CD14-positive monocyte (primary cell): ENCODE measurements around the gene MAP4K3. TPM values are rescaled to one million over a fixed set of nuclear protein-coding genes. Genes with fewer than 3 reads are reported as not detected.

Experiments
- DNase-seq, 3 donors: peaks; one replicate each; pipeline ENCODE4 v3.0.0-alpha.2; 2011 to 2022
- H2AFZ ChIP-seq: 2 replicates; pipeline ENCODE4 v1.6.0; 2012; ENCODE audit warnings: mild to moderate bottlenecking, low read depth, low read length, inconsistent platforms; ENCODE audit not compliant: insufficient read depth, poor library complexity, severe bottlenecking
- H3K27ac ChIP-seq, 2 donors: 1 replicate in 1 of 2; 2 replicates in 1 of 2; pipeline ENCODE4 v1.5.1; 2012 to 2013; ENCODE audit warnings: low read length in 2 of 2, control low read depth in 1 of 2, inconsistent platforms in 1 of 2, low read depth in 1 of 2, mild to moderate bottlenecking in 1 of 2
- H3K27me3 ChIP-seq, 2 donors: one replicate each; pipeline versions ENCODE4 v1.6.0 to v1.6.1; 2011 to 2013; ENCODE audit warnings: low read length in 2 of 2; ENCODE audit not compliant: control insufficient read depth in 2 of 2, insufficient read depth in 2 of 2
- H3K36me3 ChIP-seq, 2 donors: replicated peaks in 1 of 2; 1 replicate in 1 of 2; 2 replicates in 1 of 2; pipeline versions ENCODE4 v1.5.1 to v1.6.1; 2012 to 2013; ENCODE audit warnings: low read length in 2 of 2, control low read depth in 1 of 2, inconsistent platforms in 1 of 2, mild to moderate bottlenecking in 1 of 2; ENCODE audit not compliant: insufficient read depth in 2 of 2, control insufficient read depth in 1 of 2
- H3K4me1 ChIP-seq, 2 donors: 1 replicate in 1 of 2; 2 replicates in 1 of 2; pipeline versions ENCODE4 v1.5.1 to v1.6.1; 2012 to 2013; ENCODE audit warnings: low read length in 2 of 2, control low read depth in 1 of 2, inconsistent platforms in 1 of 2, mild to moderate bottlenecking in 1 of 2, moderate library complexity in 1 of 2; ENCODE audit not compliant: insufficient read depth in 2 of 2, control insufficient read depth in 1 of 2
- H3K4me2 ChIP-seq: replicated peaks from 2 replicates; pipeline ENCODE3; 2012; ENCODE audit warnings: low read length, moderate library complexity, mild to moderate bottlenecking; ENCODE audit not compliant: poor library complexity, severe bottlenecking; ENCODE audit errors: extremely low read depth
- H3K4me3 ChIP-seq, 3 experiments: fragments of 200-600 bp in 1 of 3; sonication (generic) in 1 of 3; replicated peaks in 1 of 3; 1 replicate in 2 of 3; 2 replicates in 1 of 3; pipeline ENCODE4 v1.5.1; 2011 to 2013; ENCODE audit warnings: low read length in 3 of 3, mild to moderate bottlenecking in 3 of 3, control low read depth in 2 of 3, low read depth in 2 of 3, inconsistent platforms in 1 of 3, moderate library complexity in 1 of 3
- H3K79me2 ChIP-seq: 2 replicates; pipeline ENCODE4 v1.6.0; 2012; ENCODE audit warnings: mild to moderate bottlenecking, control low read depth, inconsistent platforms, low read length, moderate library complexity; ENCODE audit not compliant: insufficient read depth
- H3K9ac ChIP-seq: 2 replicates; pipeline ENCODE4 v1.6.0; 2017; ENCODE audit warnings: low read length, mild to moderate bottlenecking; ENCODE audit not compliant: insufficient read depth, poor library complexity, severe bottlenecking
- H3K9me3 ChIP-seq, 2 donors: replicated peaks in 1 of 2; 1 replicate in 1 of 2; 2 replicates in 1 of 2; pipeline versions ENCODE4 v1.5.1 to v1.6.1; 2012 to 2013; ENCODE audit warnings: low read length in 2 of 2, control low read depth in 1 of 2; ENCODE audit not compliant: control insufficient read depth in 1 of 2, insufficient read depth in 1 of 2
- H4K20me1 ChIP-seq: 2 replicates; pipeline ENCODE4 v1.6.0; 2012; ENCODE audit warnings: mild to moderate bottlenecking, low read length, control low read depth, moderate library complexity; ENCODE audit not compliant: insufficient read depth
- H3K27ac Mint-ChIP-seq, 7 donors: one replicate each; pipeline ENCODE4 v1.8.0; 2020; ENCODE audit warnings: mild to moderate bottlenecking in 7 of 7, mixed read lengths in 7 of 7, moderate library complexity in 6 of 7, inconsistent platforms in 2 of 7
- H3K27me3 Mint-ChIP-seq, 3 donors: one replicate each; pipeline ENCODE4 v1.8.0; 2021 to 2022; ENCODE audit warnings: low read depth in 3 of 3, mild to moderate bottlenecking in 3 of 3, mixed read lengths in 3 of 3, moderate library complexity in 3 of 3, inconsistent platforms in 1 of 3
- H3K36me3 Mint-ChIP-seq, 2 donors: one replicate each; pipeline ENCODE4 v1.8.0; 2020; ENCODE audit warnings: mixed read lengths in 2 of 2, inconsistent platforms in 1 of 2, mild to moderate bottlenecking in 1 of 2
- H3K4me1 Mint-ChIP-seq: one replicate; pipeline ENCODE4 v1.8.0; 2020; ENCODE audit warnings: mild to moderate bottlenecking, mixed read lengths
- H3K4me3 Mint-ChIP-seq, 2 donors: one replicate each; pipeline ENCODE4 v1.8.0; 2020; ENCODE audit warnings: mild to moderate bottlenecking in 2 of 2, mixed read lengths in 2 of 2, moderate library complexity in 1 of 2
- H3K9me3 Mint-ChIP-seq, 7 donors: one replicate each; pipeline ENCODE4 v1.8.0; 2020 to 2022; ENCODE audit warnings: mixed read lengths in 7 of 7, mild to moderate bottlenecking in 6 of 7, moderate library complexity in 6 of 7, inconsistent platforms in 2 of 7
- WGBS: methylation state at CpG from one replicate; pipeline ENCODE4 v1.1.5; 2013; ENCODE audit warnings: missing lambda C conversion rate; ENCODE audit not compliant: insufficient coverage; 5-methylcytosine and 5-hydroxymethylcytosine counted together
- intact Hi-C, 2 donors: fragments of 100-400 bp; cut with micrococcal nuclease; formaldehyde crosslinking; loops; one replicate each; pipeline versions ENCODE4 v1.15.0 to v1.15.1; 2023
- polyA plus RNA-seq, 3 donors: library from polyadenylated mRNA; depleted of rRNA in 1 of 3; unstranded in 2 of 3; stranded (reverse) in 1 of 3; fragments of 300-500 nt in 2 of 3; fragments of >200 nt in 1 of 3; fragmentation: Illumina TruSeq in 2 of 3; gene quantifications; 1 replicate in 2 of 3; 2 replicates in 1 of 3; pipeline ENCODE4 v1.2.3, GENCODE V29; 2012 to 2021
- TF ChIP-seq, protein P1 (sequence below): fragments of 200-600 bp; IDR thresholded peaks from one replicate; pipeline ENCODE4 v1.8.0; 2022; ENCODE audit warnings: antibody characterized with exemption, mild to moderate bottlenecking

MAP4K3 gene
- polyA plus RNA-seq, 3 donors: 1.0 to 8.0 (median 4.0) TPM

DNA sequence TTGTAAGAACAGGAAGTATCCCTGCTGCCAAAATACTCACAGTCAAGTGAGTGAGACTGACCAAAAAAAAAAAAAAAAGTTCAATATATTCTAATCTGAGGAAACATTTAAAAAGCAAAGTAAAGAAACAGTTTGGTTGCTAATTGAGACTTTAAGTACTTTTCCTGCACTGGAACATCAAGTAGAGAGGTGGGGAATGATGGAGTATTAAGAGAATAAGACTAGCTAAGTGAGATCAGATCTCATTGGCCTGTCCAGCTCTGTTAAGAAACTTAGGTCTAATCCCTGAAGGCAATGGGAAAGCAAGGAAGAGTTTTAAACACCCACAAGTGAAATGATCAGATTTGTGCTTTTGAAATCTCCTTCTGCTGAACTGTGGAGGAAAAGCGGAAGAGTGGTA lies 27.8 kb upstream of the MAP4K3 start:
- intact Hi-C loops: no loop called here

DNA sequence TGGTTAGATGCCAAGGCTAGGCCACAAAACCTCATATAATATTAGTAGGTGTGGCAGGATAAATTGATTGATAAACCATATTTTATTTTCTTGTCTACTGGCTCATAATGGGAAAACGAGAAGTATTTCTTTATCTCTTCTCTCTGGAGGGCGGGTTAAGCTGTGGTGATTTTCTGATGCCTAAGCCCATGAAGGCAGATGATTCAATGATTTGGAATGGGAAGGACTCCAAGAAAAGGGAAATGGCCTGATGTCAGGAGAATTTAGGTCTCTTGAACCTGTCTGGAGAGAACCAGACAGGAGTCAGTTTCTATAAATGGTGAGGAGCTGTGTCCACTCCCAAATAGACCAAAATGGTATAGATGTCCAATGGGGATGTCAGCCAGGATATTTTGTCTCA lies 18.7 kb upstream of the MAP4K3 start:
- no peak overlapping the region for H3K4me2 ChIP-seq
- H3K27me3 ChIP-seq: no peaks in the 10 kb centered on the region
- no peaks in the 10 kb centered on the region for H3K27me3 Mint-ChIP-seq
- H4K20me1 ChIP-seq: no peaks in the 10 kb centered on the region
- no peak overlapping the region for H2AFZ ChIP-seq
- no peak overlapping the region for H3K4me3 ChIP-seq
- peaks cover 2% of the 10 kb centered on the region for H3K4me1 Mint-ChIP-seq
- H3K36me3 ChIP-seq: no peaks in the 10 kb centered on the region
- no peak overlapping the region for H3K9ac ChIP-seq
- H3K27ac ChIP-seq: no peak overlapping the region
- H3K4me3 Mint-ChIP-seq: no peak overlapping the region
- H3K4me1 ChIP-seq: no peaks in the 10 kb centered on the region
- no peak overlapping the region for H3K27ac Mint-ChIP-seq
- peaks cover 3 to 4% of the 10 kb centered on the region in 2 donors for H3K9me3 ChIP-seq
- WGBS: 100% methylated on average over 1 of the region's 2 CpGs
- DNase-seq: no peak
- no peaks in the 10 kb centered on the region for H3K79me2 ChIP-seq
- H3K9me3 Mint-ChIP-seq: peaks cover 4 to 15% (median 10%) of the 10 kb centered on the region in 7 donors
- peaks cover 4% of the 10 kb centered on the region in 2 donors for H3K36me3 Mint-ChIP-seq
- intact Hi-C loops: no loop called here
- TF ChIP-seq, protein P1, sequence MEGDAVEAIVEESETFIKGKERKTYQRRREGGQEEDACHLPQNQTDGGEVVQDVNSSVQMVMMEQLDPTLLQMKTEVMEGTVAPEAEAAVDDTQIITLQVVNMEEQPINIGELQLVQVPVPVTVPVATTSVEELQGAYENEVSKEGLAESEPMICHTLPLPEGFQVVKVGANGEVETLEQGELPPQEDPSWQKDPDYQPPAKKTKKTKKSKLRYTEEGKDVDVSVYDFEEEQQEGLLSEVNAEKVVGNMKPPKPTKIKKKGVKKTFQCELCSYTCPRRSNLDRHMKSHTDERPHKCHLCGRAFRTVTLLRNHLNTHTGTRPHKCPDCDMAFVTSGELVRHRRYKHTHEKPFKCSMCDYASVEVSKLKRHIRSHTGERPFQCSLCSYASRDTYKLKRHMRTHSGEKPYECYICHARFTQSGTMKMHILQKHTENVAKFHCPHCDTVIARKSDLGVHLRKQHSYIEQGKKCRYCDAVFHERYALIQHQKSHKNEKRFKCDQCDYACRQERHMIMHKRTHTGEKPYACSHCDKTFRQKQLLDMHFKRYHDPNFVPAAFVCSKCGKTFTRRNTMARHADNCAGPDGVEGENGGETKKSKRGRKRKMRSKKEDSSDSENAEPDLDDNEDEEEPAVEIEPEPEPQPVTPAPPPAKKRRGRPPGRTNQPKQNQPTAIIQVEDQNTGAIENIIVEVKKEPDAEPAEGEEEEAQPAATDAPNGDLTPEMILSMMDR: no peak

More for the DNA sequence above, 27.8 kb upstream of the MAP4K3 start:
- H3K4me3 ChIP-seq: no peak overlapping the region
- H3K9me3 ChIP-seq: no peaks in the 10 kb centered on the region
- peaks cover 3 to 4% of the 10 kb centered on the region in 2 donors for H3K4me1 ChIP-seq
- DNase-seq: no peak
- Mint-ChIP-seq H3K9me3 (peaks cover 0 to 3% (median 0%) of the 10 kb centered on the region in 7 donors), H3K36me3 (no peaks in the 10 kb centered on the region), H3K27me3 (peaks cover 0 to 4% (median 2%) of the 10 kb centered on the region in 3 donors), H3K4me3 (no peak overlapping the region), H3K27ac (no peak overlapping the region), H3K4me1 (peaks cover 14% of the 10 kb centered on the region)
- H3K36me3 ChIP-seq: no peaks in the 10 kb centered on the region
- H2AFZ ChIP-seq: no peak overlapping the region
- no peaks in the 10 kb centered on the region for H3K27me3 ChIP-seq
- H3K4me2 ChIP-seq: no peak overlapping the region
- H4K20me1 ChIP-seq: no peaks in the 10 kb centered on the region
- WGBS: 73% methylated on average over 1 of the region's 1 CpG
- H3K27ac ChIP-seq: no peak overlapping the region
- TF ChIP-seq, protein P1: no peak
- H3K9ac ChIP-seq: no peak overlapping the region
- no peaks in the 10 kb centered on the region for H3K79me2 ChIP-seq
